Mammary epithelial cell (primary cell): Measurements from ENCODE around the gene GJB3.
"Not testable (repeated sequence)": the region's sequence is repeated elsewhere in the genome, so short reads cannot be mapped to it uniquely, and the experiment has no call there.

Experiments
- EZH2 ChIP-seq: IDR thresholded peaks from 2 replicates; pipeline ENCODE4 v1.6.1; 2012; ENCODE audit warnings: low read length, inconsistent platforms, borderline replicate concordance
- TF ChIP-seq, protein P1 (sequence below), 2 donors: IDR thresholded peaks in 1 of 2; conservative IDR thresholded peaks in 1 of 2; 2 replicates each; pipeline ENCODE4 v1.5.1; 2011 to 2012; ENCODE audit warnings: inconsistent platforms in 2 of 2, low read length in 2 of 2, mild to moderate bottlenecking in 2 of 2, control low read depth in 1 of 2, low read depth in 1 of 2; ENCODE audit not compliant: insufficient read depth in 1 of 2; ENCODE audit errors: extremely low read depth in 1 of 2

DNA sequence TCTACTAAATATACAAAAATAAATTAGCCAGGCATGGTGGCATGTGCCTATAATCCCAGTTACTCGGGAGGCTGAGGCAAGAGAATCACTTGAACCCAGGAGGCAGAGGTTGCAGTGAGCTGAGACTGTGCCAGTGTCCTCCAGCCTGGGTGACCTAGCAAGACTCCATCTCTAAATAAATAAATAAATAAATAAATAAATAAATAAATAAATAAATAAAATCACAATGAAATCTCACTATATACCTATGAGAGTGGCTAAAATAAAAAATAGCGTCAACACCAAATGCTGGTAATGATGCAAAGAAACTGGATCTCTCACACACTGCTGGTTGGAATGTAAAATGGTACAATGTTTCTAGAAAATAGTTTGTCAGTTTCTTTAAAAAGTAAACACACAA, 37.8 kb downstream of the GJB3 start:
- TF ChIP-seq, protein P1, sequence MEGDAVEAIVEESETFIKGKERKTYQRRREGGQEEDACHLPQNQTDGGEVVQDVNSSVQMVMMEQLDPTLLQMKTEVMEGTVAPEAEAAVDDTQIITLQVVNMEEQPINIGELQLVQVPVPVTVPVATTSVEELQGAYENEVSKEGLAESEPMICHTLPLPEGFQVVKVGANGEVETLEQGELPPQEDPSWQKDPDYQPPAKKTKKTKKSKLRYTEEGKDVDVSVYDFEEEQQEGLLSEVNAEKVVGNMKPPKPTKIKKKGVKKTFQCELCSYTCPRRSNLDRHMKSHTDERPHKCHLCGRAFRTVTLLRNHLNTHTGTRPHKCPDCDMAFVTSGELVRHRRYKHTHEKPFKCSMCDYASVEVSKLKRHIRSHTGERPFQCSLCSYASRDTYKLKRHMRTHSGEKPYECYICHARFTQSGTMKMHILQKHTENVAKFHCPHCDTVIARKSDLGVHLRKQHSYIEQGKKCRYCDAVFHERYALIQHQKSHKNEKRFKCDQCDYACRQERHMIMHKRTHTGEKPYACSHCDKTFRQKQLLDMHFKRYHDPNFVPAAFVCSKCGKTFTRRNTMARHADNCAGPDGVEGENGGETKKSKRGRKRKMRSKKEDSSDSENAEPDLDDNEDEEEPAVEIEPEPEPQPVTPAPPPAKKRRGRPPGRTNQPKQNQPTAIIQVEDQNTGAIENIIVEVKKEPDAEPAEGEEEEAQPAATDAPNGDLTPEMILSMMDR (conservative IDR thresholded peaks at IDR 0.05 in 1 of 2, IDR thresholded peaks at IDR 0.05 in 1 of 2; ENCODE audit: extremely low read depth in 1 of 2, insufficient read depth in 1 of 2, low read depth in 1 of 2, low read length in 2 of 2): not testable (repeated sequence)
- TF ChIP-seq EZH2: not testable (repeated sequence)
